ENCODE results near the gene MTM1. TPM values are rescaled to one million over a fixed set of nuclear protein-coding genes. Genes with fewer than 3 reads are reported as not detected.
A peak's percentile ranks its signal among the peaks of the same experiment; 100 is the strongest.

The MTM1 gene
- total RNA-seq, 1 experiment from 2014 or later = 14.7 TPM

- peak; percentile 47 for DNase-seq (ENCODE audit: low spot score)
Observed at GRCh38 chrX:150548684-150549083, 19.7 kb upstream of the MTM1 start.

GRCh38 chrX:150551963-150552362, 16.5 kb upstream of the MTM1 start:
- DNase-seq (ENCODE audit: low spot score) = no peak

- no peak for DNase-seq (ENCODE audit: low spot score)
Observed at GRCh38 chrX:150558424-150558823, 10.0 kb upstream of the MTM1 start.

- DNase-seq (ENCODE audit: low spot score) = no peak
Observed at GRCh38 chrX:150564838-150565237, 3.6 kb upstream of the MTM1 start.

- DNase-seq (ENCODE audit: low spot score) = no peak
Observed at GRCh38 chrX:150565551-150565950, 2.9 kb upstream of the MTM1 start.

GRCh38 chrX:150566734-150567182, 1.7 kb upstream of the MTM1 start:
- DNase-seq (ENCODE audit: low spot score) = no peak

- DNase-seq (ENCODE audit: low spot score) = no peak
Observed at GRCh38 chrX:150567645-150568319, 639 bp upstream of the MTM1 start.

GRCh38 chrX:150569155-150569477, 695 bp downstream of the MTM1 start:
- DNase-seq (ENCODE audit: low spot score) = no peak

- no peak for DNase-seq (ENCODE audit: low spot score)
Observed at GRCh38 chrX:150570512-150570911, 2.1 kb downstream of the MTM1 start.

- DNase-seq (ENCODE audit: low spot score) = no peak
Observed at GRCh38 chrX:150572206-150572605, 3.8 kb downstream of the MTM1 start.

GRCh38 chrX:150573106-150573505, 4.7 kb downstream of the MTM1 start:
- DNase-seq (ENCODE audit: low spot score) = no peak

- no peak for DNase-seq (ENCODE audit: low spot score)
Observed at GRCh38 chrX:150573702-150574101, 5.3 kb downstream of the MTM1 start.

- no peak for DNase-seq (ENCODE audit: low spot score)
Observed at GRCh38 chrX:150574559-150575418, 6.4 kb downstream of the MTM1 start.

- DNase-seq (ENCODE audit: low spot score) = peak; percentile 53
Observed at GRCh38 chrX:150575419-150575814, 7.0 kb downstream of the MTM1 start.

GRCh38 chrX:150577174-150577573, 8.8 kb downstream of the MTM1 start:
- DNase-seq (ENCODE audit: low spot score) = no peak

GRCh38 chrX:150581093-150581775, 12.8 kb downstream of the MTM1 start:
- DNase-seq (ENCODE audit: low spot score) = peak; percentile 78

- no peak for DNase-seq (ENCODE audit: low spot score)
Observed at GRCh38 chrX:150582338-150582948, 14.0 kb downstream of the MTM1 start.

- DNase-seq (ENCODE audit: low spot score) = no peak
Observed at GRCh38 chrX:150587585-150588503, 19.4 kb downstream of the MTM1 start.

- DNase-seq (ENCODE audit: low spot score) = no peak
Observed at GRCh38 chrX:150594584-150594983, 26.2 kb downstream of the MTM1 start.

GRCh38 chrX:150599226-150599625, 30.8 kb downstream of the MTM1 start:
- DNase-seq (ENCODE audit: low spot score) = no peak

GRCh38 chrX:150602296-150602695, 33.9 kb downstream of the MTM1 start:
- no peak for DNase-seq (ENCODE audit: low spot score)

Data from A172 (cell line).